Measurements from ENCODE around the gene IRF8. TPM values are rescaled to one million over a fixed set of nuclear protein-coding genes. Genes with fewer than 3 reads are reported as not detected.

IRF8 gene
- total RNA-seq, 3 donors from 2014 or later (not counting 1 experiment from before 2014, with no cell fraction given) = 101 to 167 (median 122) TPM

DNA sequence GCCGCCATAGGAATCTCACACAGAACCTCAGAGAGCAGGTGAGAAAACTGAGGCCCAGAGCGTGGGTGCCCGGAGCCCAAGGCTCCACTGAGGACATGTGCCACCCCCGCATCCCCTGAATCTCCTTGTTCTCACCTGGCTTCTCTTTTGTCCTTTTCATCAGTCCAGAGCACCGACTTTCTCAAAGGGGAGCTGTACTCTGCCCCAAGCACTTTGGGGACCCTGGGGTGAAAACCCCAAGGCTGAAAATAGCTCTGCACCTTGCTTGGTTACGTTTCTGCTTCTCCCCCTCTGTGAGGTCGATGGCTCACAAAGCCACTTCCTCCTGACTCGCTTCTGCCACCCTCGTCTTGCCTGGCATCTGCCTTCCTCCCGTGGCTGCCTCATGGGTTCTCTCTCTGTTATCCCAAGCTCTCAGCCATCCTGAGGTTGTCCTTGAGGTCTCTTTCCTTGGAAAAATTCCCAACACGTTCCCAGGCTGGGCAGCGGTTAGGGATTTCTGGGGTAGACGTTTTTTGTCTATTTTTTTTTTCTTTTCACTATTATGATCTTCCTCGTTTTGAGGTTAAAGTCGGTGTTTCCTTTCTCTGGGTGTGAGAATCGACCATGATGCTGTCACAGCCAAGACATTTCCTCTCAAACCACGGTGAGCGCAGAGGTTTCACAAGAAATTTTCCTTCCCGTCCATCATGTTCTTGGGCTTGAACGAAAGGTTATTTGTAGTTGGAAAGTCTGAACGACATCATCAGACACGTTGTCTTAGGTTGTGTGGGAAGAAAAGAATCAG is 37.2 kb downstream of the IRF8 start:
- no peaks in the 10 kb centered on the region for H3K9me3 ChIP-seq (ENCODE audit: control insufficient read depth, insufficient read depth, low read length)
- Mint-ChIP-seq H3K4me3 (peak overlapping the region; percentile 77), H3K9me3 (no peaks in the 10 kb centered on the region), H3K27me3 (ENCODE audit: low read depth in 2 of 2) (no peaks in the 10 kb centered on the region), H3K36me3 (no peaks in the 10 kb centered on the region), H3K27ac (peak overlapping the region; percentile 92 to 94), H3K4me1 (peaks cover 63 to 74% of the 10 kb centered on the region in 2 donors)
- H3K4me3 ChIP-seq (ENCODE audit: low read length) = peak overlapping the region; percentile 41
- H3K27ac ChIP-seq (ENCODE audit: low read length) = peak overlapping the region; percentile 97
- DNase-seq (peak; percentile 79 to 88), ATAC-seq (peak; percentile 78 to 86 (median 85))
- H3K4me1 ChIP-seq (ENCODE audit: control insufficient read depth, insufficient read depth, low read length) = peaks cover 83% of the 10 kb centered on the region
- H3K36me3 ChIP-seq (ENCODE audit: control insufficient read depth, insufficient read depth, low read length) = no peaks in the 10 kb centered on the region
- WGBS (ENCODE audit: insufficient coverage) = under 1% methylated on average over 19 of the region's 22 CpGs
- H3K27me3 ChIP-seq (ENCODE audit: control insufficient read depth, insufficient read depth, low read length) = no peaks in the 10 kb centered on the region
- TF ChIP-seq, protein P1, sequence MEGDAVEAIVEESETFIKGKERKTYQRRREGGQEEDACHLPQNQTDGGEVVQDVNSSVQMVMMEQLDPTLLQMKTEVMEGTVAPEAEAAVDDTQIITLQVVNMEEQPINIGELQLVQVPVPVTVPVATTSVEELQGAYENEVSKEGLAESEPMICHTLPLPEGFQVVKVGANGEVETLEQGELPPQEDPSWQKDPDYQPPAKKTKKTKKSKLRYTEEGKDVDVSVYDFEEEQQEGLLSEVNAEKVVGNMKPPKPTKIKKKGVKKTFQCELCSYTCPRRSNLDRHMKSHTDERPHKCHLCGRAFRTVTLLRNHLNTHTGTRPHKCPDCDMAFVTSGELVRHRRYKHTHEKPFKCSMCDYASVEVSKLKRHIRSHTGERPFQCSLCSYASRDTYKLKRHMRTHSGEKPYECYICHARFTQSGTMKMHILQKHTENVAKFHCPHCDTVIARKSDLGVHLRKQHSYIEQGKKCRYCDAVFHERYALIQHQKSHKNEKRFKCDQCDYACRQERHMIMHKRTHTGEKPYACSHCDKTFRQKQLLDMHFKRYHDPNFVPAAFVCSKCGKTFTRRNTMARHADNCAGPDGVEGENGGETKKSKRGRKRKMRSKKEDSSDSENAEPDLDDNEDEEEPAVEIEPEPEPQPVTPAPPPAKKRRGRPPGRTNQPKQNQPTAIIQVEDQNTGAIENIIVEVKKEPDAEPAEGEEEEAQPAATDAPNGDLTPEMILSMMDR (IDR thresholded peaks at IDR 0.05) = no peak
- intact Hi-C loops (cut with micrococcal nuclease) = loop anchor here (1.0 to 5.0 kb wide), 4 partner anchors 19 to 51 kb away; no protein-coding TSS in a partner anchor

DNA sequence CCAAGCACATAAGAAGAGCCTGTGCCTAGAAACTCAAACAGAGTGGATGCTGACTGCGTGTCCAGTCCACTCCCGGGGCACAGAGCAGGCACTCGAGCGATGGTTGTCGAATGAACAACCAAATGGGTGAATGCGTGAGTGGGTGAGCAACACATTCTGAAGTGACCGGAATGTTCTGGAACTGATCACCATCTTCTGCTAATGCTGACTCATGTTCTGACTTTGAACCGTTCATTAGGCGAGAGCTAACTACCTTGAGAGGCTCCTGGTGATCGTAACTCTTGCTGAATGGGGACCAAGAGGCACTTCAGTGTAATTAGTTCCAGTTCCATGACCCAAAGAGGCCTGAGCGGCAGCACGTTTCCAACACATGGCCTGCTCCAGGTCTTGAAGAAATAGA is 37.9 kb downstream of the IRF8 start:
- Mint-ChIP-seq H3K36me3 (no peaks in the 10 kb centered on the region), H3K27me3 (ENCODE audit: low read depth in 2 of 2) (no peaks in the 10 kb centered on the region)
- H3K4me3 ChIP-seq (ENCODE audit: low read length) = no peak overlapping the region

GRCh38 chr16:85940214-85940613 is 41.3 kb downstream of the IRF8 start:
- H3K9me3 ChIP-seq (ENCODE audit: control insufficient read depth, insufficient read depth, low read length) = no peaks in the 10 kb centered on the region
- DNase-seq = no peak
- H3K4me3 ChIP-seq (ENCODE audit: low read length) = no peak overlapping the region
- peaks cover 59% of the 10 kb centered on the region for H3K4me1 ChIP-seq (ENCODE audit: control insufficient read depth, insufficient read depth, low read length)
- WGBS (ENCODE audit: insufficient coverage) = 94% methylated on average over 5 of the region's 5 CpGs
- no peak overlapping the region for H3K27ac ChIP-seq (ENCODE audit: low read length)
- Mint-ChIP-seq H3K36me3 (no peaks in the 10 kb centered on the region), H3K4me1 (peaks cover 56 to 60% of the 10 kb centered on the region in 2 donors), H3K9me3 (no peaks in the 10 kb centered on the region), H3K27ac (no peak overlapping the region), H3K4me3 (no peak overlapping the region), H3K27me3 (ENCODE audit: low read depth in 2 of 2) (peaks cover 0 to 4% of the 10 kb centered on the region in 2 donors)
- H3K27me3 ChIP-seq (ENCODE audit: control insufficient read depth, insufficient read depth, low read length) = no peaks in the 10 kb centered on the region
- H3K36me3 ChIP-seq (ENCODE audit: control insufficient read depth, insufficient read depth, low read length) = no peaks in the 10 kb centered on the region
- ATAC-seq = no peak
- TF ChIP-seq, protein P1 (IDR thresholded peaks at IDR 0.05) = no peak
- intact Hi-C loops (cut with micrococcal nuclease) = no loop called here

More for the DNA sequence above, 37.9 kb downstream of the IRF8 start:
- Histone ChIP-seq H3K27ac (ENCODE audit: low read length) (peak overlapping the region; percentile 97), H3K36me3 (ENCODE audit: control insufficient read depth, insufficient read depth, low read length) (no peaks in the 10 kb centered on the region), H3K27me3 (ENCODE audit: control insufficient read depth, insufficient read depth, low read length) (no peaks in the 10 kb centered on the region), H3K4me1 (ENCODE audit: control insufficient read depth, insufficient read depth, low read length) (peaks cover 77% of the 10 kb centered on the region), H3K9me3 (ENCODE audit: control insufficient read depth, insufficient read depth, low read length) (no peaks in the 10 kb centered on the region)
- DNase-seq = peak; percentile 35 to 53
- 61% methylated on average over 12 of the region's 12 CpGs for WGBS (ENCODE audit: insufficient coverage)
- intact Hi-C loops (cut with micrococcal nuclease) = loop anchor here (1.0 to 5.0 kb wide), 3 partner anchors 35 to 50 kb away; no protein-coding TSS in a partner anchor
- peak in 1 of 3 donors; percentile 29 for ATAC-seq
- Mint-ChIP-seq H3K27ac (peak overlapping the region; percentile 92 to 94), H3K4me3 (peak overlapping the region; percentile 77), H3K4me1 (peaks cover 63 to 74% of the 10 kb centered on the region in 2 donors), H3K9me3 (no peaks in the 10 kb centered on the region)
- TF ChIP-seq, protein P1 (IDR thresholded peaks at IDR 0.05) = no peak

Measured in natural killer cell (primary cell).